Tibial nerve (tissue), 4 donors: ENCODE data around the gene PARD3B. TPM values are rescaled to one million over a fixed set of nuclear protein-coding genes. Genes with fewer than 3 reads are reported as not detected.
A peak's percentile ranks its signal among the peaks of the same experiment; 100 is the strongest.

Experiments
- DNase-seq, 2 donors: peaks; one replicate each; pipeline ENCODE4 v3.0.0-alpha.2; 2019; ENCODE audit warnings: low spot score in 2 of 2
- H3K27ac ChIP-seq, 4 donors: fragments of 200-600 bp; sonication (generic) in 3 of 4; one replicate each; pipeline ENCODE4 v1.5.1; 2017 to 2019; ENCODE audit warnings: mild to moderate bottlenecking in 1 of 4
- H3K27me3 ChIP-seq, 2 donors: fragments of 200-600 bp; sonication (generic) in 1 of 2; one replicate each; pipeline versions ENCODE4 v1.5.1 to v1.6.0; 2017 to 2019
- H3K36me3 ChIP-seq, 3 donors: fragments of 200-600 bp; sonication (generic); one replicate each; pipeline ENCODE4 v1.5.1; 2018 to 2019
- H3K4me1 ChIP-seq, 4 donors: fragments of 200-600 bp; sonication (generic) in 3 of 4; one replicate each; pipeline ENCODE4 v1.5.1; 2017 to 2019
- H3K4me3 ChIP-seq, 4 donors: fragments of 200-600 bp; sonication (generic) in 3 of 4; one replicate each; pipeline ENCODE4 v1.5.1; 2017 to 2019; ENCODE audit warnings: mild to moderate bottlenecking in 1 of 4, moderate library complexity in 1 of 4
- H3K9me3 ChIP-seq, 4 donors: fragments of 200-600 bp; sonication (generic) in 3 of 4; one replicate each; pipeline ENCODE4 v1.5.1; 2017 to 2019
- CTCF ChIP-seq, 5 experiments: fragments of 200-600 bp in 3 of 5; fragments of 450-650 bp in 2 of 5; sonication (generic) in 3 of 5; IDR thresholded peaks; one replicate each; pipeline ENCODE4 v1.5.1; 2016 to 2019; ENCODE audit warnings: antibody characterized with exemption in 5 of 5, mild to moderate bottlenecking in 3 of 5, moderate library complexity in 2 of 5
- EP300 ChIP-seq, 2 donors: sonication (generic); formaldehyde crosslinking; IDR thresholded peaks; one replicate each; pipeline ENCODE4 v1.6.1; 2017; ENCODE audit warnings: antibody characterized with exemption in 2 of 2, mild to moderate bottlenecking in 1 of 2
- POLR2A ChIP-seq, 2 donors: fragments of 450-650 bp; IDR thresholded peaks; one replicate each; pipeline ENCODE4 v1.6.1; 2017; ENCODE audit warnings: antibody characterized with exemption in 2 of 2, mild to moderate bottlenecking in 2 of 2, moderate library complexity in 2 of 2
- WGBS, 2 donors: methylation state at CpG; one replicate each; pipeline ENCODE4 v1.1.5; 2018; 5-methylcytosine and 5-hydroxymethylcytosine counted together
- total RNA-seq, 4 donors: library from RNA; depleted of rRNA; stranded (reverse); fragments of >200 nt; gene quantifications; one replicate each; pipeline ENCODE4 v1.1.0, GENCODE V29; 2016

PARD3B gene
- total RNA-seq, 4 donors from 2014 or later = 47.4 to 101 (median 64.8) TPM

- Histone ChIP-seq H3K36me3 (no peaks in the 10 kb centered on the region), H3K4me3 (no peak overlapping the region), H3K9me3 (peaks cover 0 to 4% (median 0%) of the 10 kb centered on the region in 4 donors), H3K4me1 (peaks cover 0 to 17% (median 0%) of the 10 kb centered on the region in 4 donors), H3K27ac (no peak overlapping the region), H3K27me3 (no peaks in the 10 kb centered on the region)
- 94 to 96% methylated on average over 2 of the region's 2 CpGs for WGBS, 2 donors
- TF ChIP-seq EP300 (IDR thresholded peaks at IDR 0.05) (no peak), CTCF (IDR thresholded peaks at IDR 0.05) (no peak), POLR2A (IDR thresholded peaks at IDR 0.05) (no peak)
- DNase-seq = no peak
Measured at GRCh38 chr2:205658572-205658971, 1113.3 kb downstream of the PARD3B start.

- no peaks in the 10 kb centered on the region for H3K36me3 ChIP-seq
- no peak for DNase-seq
- H3K4me1 ChIP-seq = peaks cover 0 to 17% (median 0%) of the 10 kb centered on the region in 4 donors
- TF ChIP-seq CTCF (IDR thresholded peaks at IDR 0.05) = no peak
- no peak for TF ChIP-seq POLR2A (IDR thresholded peaks at IDR 0.05)
- no peak for TF ChIP-seq EP300 (IDR thresholded peaks at IDR 0.05)
- no peak overlapping the region for H3K4me3 ChIP-seq
- H3K27me3 ChIP-seq = no peaks in the 10 kb centered on the region
- no peak overlapping the region for H3K27ac ChIP-seq
- H3K9me3 ChIP-seq = peaks cover 0 to 4% (median 0%) of the 10 kb centered on the region in 4 donors
- WGBS, 2 donors = 74 to 80% methylated on average over 8 of the region's 8 CpGs
Measured at GRCh38 chr2:205659922-205660321, 1114.6 kb downstream of the PARD3B start.

- Histone ChIP-seq H3K36me3 (no peaks in the 10 kb centered on the region), H3K27me3 (no peaks in the 10 kb centered on the region), H3K4me3 (no peak overlapping the region), H3K4me1 (peaks cover 0 to 17% (median 0%) of the 10 kb centered on the region in 4 donors), H3K9me3 (peaks cover 0 to 4% (median 0%) of the 10 kb centered on the region in 4 donors), H3K27ac (no peak overlapping the region)
- no peak for TF ChIP-seq CTCF (IDR thresholded peaks at IDR 0.05)
- TF ChIP-seq POLR2A (IDR thresholded peaks at IDR 0.05) = no peak
- TF ChIP-seq EP300 (IDR thresholded peaks at IDR 0.05) = peak in 1 of 2 donors; percentile 13
- peak in 1 of 2 donors; percentile 51 for DNase-seq
- WGBS, 2 donors = 28 to 29% methylated on average over 8 of the region's 8 CpGs
Measured at GRCh38 chr2:205660521-205661124, 1115.3 kb downstream of the PARD3B start.

GRCh38 chr2:205661281-205661680 lies 1116.0 kb downstream of the PARD3B start:
- DNase-seq = no peak

More at GRCh38 chr2:205661281-205661680, 1116.0 kb downstream of the PARD3B start:
- Histone ChIP-seq H3K36me3 (no peaks in the 10 kb centered on the region), H3K9me3 (peaks cover 0 to 4% (median 0%) of the 10 kb centered on the region in 4 donors), H3K27ac (no peak overlapping the region), H3K27me3 (no peaks in the 10 kb centered on the region), H3K4me1 (peaks cover 0 to 17% (median 0%) of the 10 kb centered on the region in 4 donors), H3K4me3 (no peak overlapping the region)
- TF ChIP-seq POLR2A (IDR thresholded peaks at IDR 0.05) (no peak), EP300 (IDR thresholded peaks at IDR 0.05) (no peak), CTCF (IDR thresholded peaks at IDR 0.05) (no peak)
- WGBS, 2 donors = 88 to 94% methylated on average over 5 of the region's 5 CpGs
